H1 (cell line): ENCODE data around the gene DNAH12. TPM values are rescaled to one million over a fixed set of nuclear protein-coding genes. Genes with fewer than 3 reads are reported as not detected.

Experiments used
- CTCF ChIA-PET: fragments of 300-600 bp; sonication (Branson Sonifier 250); formaldehyde crosslinking; loops from one replicate; lab custom pipeline; 2021; ENCODE audit not compliant: partially characterized antibody; lab: Charles Lee
- POLR2A ChIA-PET: fragments of 300-600 bp; sonication (Branson Sonifier 250); formaldehyde crosslinking; loops from one replicate; lab custom pipeline; 2021; ENCODE audit warnings: inconsistent platforms; ENCODE audit not compliant: partially characterized antibody; lab: Charles Lee
- DNase-seq, 2 experiments: peaks; one replicate each; pipeline versions ENCODE4 v3.0.0 to v3.0.0-alpha.2; 2010 to 2022; ENCODE audit warnings: low spot score in 2 of 2, low read depth in 1 of 2, mixed read lengths in 1 of 2
- FAIRE-seq: peaks from 2 replicates; lab custom pipeline; 2011; peaks lifted over from hg19 to GRCh38; lab: Jason Lieb, UNC
- H2AFZ ChIP-seq: 2 replicates; pipeline ENCODE4 v1.8.1; 2012; ENCODE audit warnings: low read length, inconsistent platforms
- H2AK5ac ChIP-seq: 2 replicates; pipeline ENCODE4 v1.6.1; 2013; ENCODE audit warnings: low read depth, low read length
- H2BK120ac ChIP-seq: replicated peaks from 2 replicates; pipeline ENCODE3; 2013; ENCODE audit warnings: low read depth, low read length, inconsistent platforms
- H2BK12ac ChIP-seq: 2 replicates; pipeline ENCODE4 v1.6.1; 2013; ENCODE audit warnings: low read depth, low read length
- H2BK15ac ChIP-seq: 2 replicates; pipeline ENCODE4 v1.6.1; 2013; ENCODE audit warnings: low read length
- H2BK20ac ChIP-seq: 2 replicates; pipeline ENCODE4 v1.6.1; 2013; ENCODE audit warnings: low read length
- H2BK5ac ChIP-seq: 2 replicates; pipeline ENCODE4 v1.6.1; 2013; ENCODE audit warnings: low read depth, low read length
- H3K14ac ChIP-seq: 2 replicates; pipeline ENCODE4 v1.6.1; 2013; ENCODE audit warnings: inconsistent platforms; ENCODE audit not compliant: insufficient read length
- H3K18ac ChIP-seq: 2 replicates; pipeline ENCODE4 v1.6.1; 2013; ENCODE audit warnings: low read length; ENCODE audit errors: extremely low read depth
- H3K23ac ChIP-seq: 2 replicates; pipeline ENCODE4 v1.6.1; 2013; ENCODE audit warnings: inconsistent platforms; ENCODE audit not compliant: insufficient read length
- H3K23me2 ChIP-seq: 2 replicates; pipeline ENCODE4 v1.6.1; 2013; ENCODE audit warnings: low read depth, low read length
- H3K27ac ChIP-seq: 2 replicates; pipeline ENCODE4 v1.6.1; 2011; ENCODE audit warnings: low read depth, low read length, inconsistent platforms
- H3K27me3 ChIP-seq, 4 experiments: replicated peaks in 1 of 4; 1 replicate in 1 of 4; 2 replicates in 3 of 4; pipeline versions ENCODE4 v1.6.1 to v1.8.1; 2011 to 2013; ENCODE audit warnings: low read length in 3 of 4, mild to moderate bottlenecking in 3 of 4, inconsistent platforms in 2 of 4, mixed read lengths in 2 of 4, moderate library complexity in 1 of 4; ENCODE audit not compliant: control insufficient read depth in 3 of 4, insufficient read depth in 3 of 4; ENCODE audit errors: extremely low read depth in 1 of 4
- H3K36me3 ChIP-seq, 4 experiments: 2 replicates each; pipeline versions ENCODE4 v1.6.1 to v1.8.1; 2011 to 2013; ENCODE audit warnings: mild to moderate bottlenecking in 4 of 4, low read length in 3 of 4, moderate library complexity in 2 of 4, control low read depth in 1 of 4, inconsistent platforms in 1 of 4; ENCODE audit not compliant: insufficient read depth in 4 of 4, control insufficient read depth in 2 of 4
- H3K4ac ChIP-seq: replicated peaks from 2 replicates; pipeline ENCODE3; 2013; ENCODE audit warnings: low read length, low read depth, mixed read lengths, inconsistent platforms; ENCODE audit not compliant: insufficient read length
- H3K4me1 ChIP-seq, 4 experiments: replicated peaks in 1 of 4; 1 replicate in 1 of 4; 2 replicates in 3 of 4; pipeline versions ENCODE4 v1.6.1 to v1.8.1; 2011 to 2013; ENCODE audit warnings: low read length in 3 of 4, inconsistent platforms in 2 of 4, mixed read lengths in 1 of 4; ENCODE audit not compliant: insufficient read depth in 4 of 4, control insufficient read depth in 3 of 4
- H3K4me2 ChIP-seq, 2 experiments: 2 replicates each; pipeline versions ENCODE4 v1.6.1 to v1.8.1; 2011 to 2013; ENCODE audit warnings: low read depth in 2 of 2, low read length in 2 of 2, control low read depth in 1 of 2, inconsistent platforms in 1 of 2, mild to moderate bottlenecking in 1 of 2; ENCODE audit not compliant: insufficient read depth in 1 of 2
- H3K4me3 ChIP-seq, 4 experiments: fragments of 200-600, 300-600 bp in 1 of 4; sonication (generic), shearing (Covaris generic), sonication (Bioruptor Twin) in 1 of 4; 2 replicates each; pipeline versions ENCODE4 v1.5.1 to v1.8.1; 2011 to 2016; ENCODE audit warnings: low read length in 4 of 4, low read depth in 3 of 4, control low read depth in 2 of 4, inconsistent platforms in 2 of 4, mild to moderate bottlenecking in 2 of 4, mixed read lengths in 1 of 4, moderate library complexity in 1 of 4; ENCODE audit not compliant: insufficient read depth in 2 of 4; ENCODE audit errors: extremely low read depth in 1 of 4
- H3K56ac ChIP-seq: replicated peaks from 2 replicates; pipeline ENCODE3; 2013; ENCODE audit warnings: low read depth, mild to moderate bottlenecking, mixed read lengths, low read length, inconsistent platforms; ENCODE audit not compliant: insufficient read length
- H3K79me1 ChIP-seq: 2 replicates; pipeline ENCODE4 v1.6.1; 2013; ENCODE audit warnings: low read depth, low read length, control low read depth
- H3K79me2 ChIP-seq, 2 experiments: 2 replicates each; pipeline versions ENCODE4 v1.6.1 to v1.8.1; 2012 to 2013; ENCODE audit warnings: low read length in 2 of 2, mild to moderate bottlenecking in 2 of 2, inconsistent platforms in 1 of 2; ENCODE audit not compliant: insufficient read depth in 2 of 2, control insufficient read depth in 1 of 2
- H3K9ac ChIP-seq, 4 experiments: replicated peaks in 1 of 4; 1 replicate in 1 of 4; 2 replicates in 3 of 4; pipeline versions ENCODE4 v1.6.1 to v1.8.1; 2011 to 2013; ENCODE audit warnings: low read depth in 3 of 4, low read length in 3 of 4, control low read depth in 2 of 4, mild to moderate bottlenecking in 2 of 4, moderate library complexity in 2 of 4, inconsistent platforms in 1 of 4; ENCODE audit errors: extremely low read depth in 1 of 4
- H3K9me3 ChIP-seq, 2 experiments: 2 replicates each; pipeline versions ENCODE4 v1.6.1 to v1.8.1; 2012 to 2013; ENCODE audit warnings: mild to moderate bottlenecking in 2 of 2, moderate library complexity in 2 of 2, control low read depth in 1 of 2, inconsistent platforms in 1 of 2, low read depth in 1 of 2, low read length in 1 of 2, mixed read lengths in 1 of 2; ENCODE audit not compliant: insufficient read depth in 2 of 2
- H4K20me1 ChIP-seq, 2 experiments: replicated peaks in 1 of 2; 2 replicates each; pipeline versions ENCODE3 to v1.8.1; 2011 to 2013; ENCODE audit warnings: inconsistent platforms in 2 of 2, low read length in 2 of 2, mild to moderate bottlenecking in 1 of 2; ENCODE audit not compliant: insufficient read depth in 2 of 2, control insufficient read depth in 1 of 2
- H4K5ac ChIP-seq: 2 replicates; pipeline ENCODE4 v1.6.1; 2013; ENCODE audit warnings: low read length, low read depth, mixed read lengths, inconsistent platforms; ENCODE audit not compliant: insufficient read length
- H4K8ac ChIP-seq: 2 replicates; pipeline ENCODE4 v1.8.0; 2013; ENCODE audit warnings: mild to moderate bottlenecking, moderate library complexity, low read length, inconsistent platforms; ENCODE audit not compliant: insufficient read depth; ENCODE audit errors: extremely low read depth
- H4K91ac ChIP-seq: replicated peaks from 2 replicates; pipeline ENCODE3; 2013; ENCODE audit warnings: low read length, mixed read lengths, inconsistent platforms; ENCODE audit not compliant: insufficient read length
- ASH2L ChIP-seq: fragments of 200-600, 300-600 bp; sonication (generic); IDR thresholded peaks from one replicate; pipeline ENCODE4 v1.7.1; 2017; ENCODE audit warnings: low read length
- EP300 ChIP-seq, 2 experiments: IDR thresholded peaks; 1 replicate in 1 of 2; 2 replicates in 1 of 2; pipeline ENCODE4 v1.6.1; 2011 to 2012; ENCODE audit warnings: low read depth in 2 of 2, low read length in 2 of 2, mild to moderate bottlenecking in 2 of 2, borderline replicate concordance in 1 of 2, inconsistent platforms in 1 of 2, moderate library complexity in 1 of 2
- JUN ChIP-seq: IDR thresholded peaks from 2 replicates; pipeline ENCODE4 v1.6.1; 2011; ENCODE audit warnings: low read depth, mild to moderate bottlenecking, improper control_type of control experiment, low read length
- POLR2A ChIP-seq, 2 experiments: IDR thresholded peaks; 1 replicate in 1 of 2; 2 replicates in 1 of 2; pipeline ENCODE4 v1.6.1; 2011; ENCODE audit warnings: low read depth in 2 of 2, low read length in 2 of 2, mild to moderate bottlenecking in 2 of 2; ENCODE audit errors: control extremely low read depth in 1 of 2
- RFX5 ChIP-seq: IDR thresholded peaks from 2 replicates; pipeline ENCODE4 v1.6.1; 2011; ENCODE audit warnings: low read depth, low read length, improper control_type of control experiment, borderline replicate concordance
- TAF1 ChIP-seq: IDR thresholded peaks from 2 replicates; pipeline ENCODE4 v1.6.1; 2011; ENCODE audit warnings: mild to moderate bottlenecking, low read depth, low read length
- WGBS, 2 experiments: shearing (Covaris generic) in 1 of 2; methylation state at CpG; one replicate each; pipeline versions ENCODE4 v1.1.6 to v1.1.7; 2013 to 2015; ENCODE audit warnings: low lambda C conversion rate in 2 of 2, mixed read lengths in 2 of 2, inconsistent platforms in 1 of 2, low coverage in 1 of 2, missing lambda C conversion rate in 1 of 2; ENCODE audit not compliant: insufficient replicate concordance in 2 of 2, insufficient coverage in 1 of 2, insufficient read length in 1 of 2; ENCODE audit errors: extremely low coverage in 1 of 2, missing lambda C conversion rate in 1 of 2; 5-methylcytosine and 5-hydroxymethylcytosine counted together
- polyA plus RNA-seq, 7 experiments: library from polyadenylated mRNA; depleted of rRNA in 3 of 7; stranded (reverse) in 5 of 7; unstranded in 2 of 7; fragments of >200 nt in 5 of 7; fragments of 200-250 nt in 2 of 7; gene quantifications; 1 replicate in 5 of 7; 2 replicates in 1 of 7; 4 replicates in 1 of 7; pipeline versions ENCODE4 v1.2.1 to v1.2.3, GENCODE V29; 2011 to 2013; ENCODE audit warnings: missing spikeins in 2 of 7, mixed read lengths in 2 of 7
- total RNA-seq: library from RNA; stranded (reverse); fragmentation: NEBNext Ultra II Directional; extraction: Animal tissue kit (Norgen Biotek cat#: 25700); gene quantifications from 2 replicates; pipeline ENCODE4 v1.2.1, GENCODE V29; 2021

The DNAH12 gene
- total and polyA plus RNA-seq, 2 of the 8 experiments (the other 6 are each of a cell fraction or from before 2014, with no cell fraction given) = not detected

- H2BK15ac ChIP-seq = no peak overlapping the region
- DNase-seq (no peak), FAIRE-seq (no peak)
- H2BK5ac ChIP-seq = no peak overlapping the region
- H3K4me3 ChIP-seq = no peak overlapping the region
- H3K23me2 ChIP-seq = no peaks in the 10 kb centered on the region
- no peak overlapping the region for H3K23ac ChIP-seq
- no peaks in the 10 kb centered on the region for H3K27me3 ChIP-seq
- no peaks in the 10 kb centered on the region; a peak in 1 of 8 replicates for H3K36me3 ChIP-seq
- WGBS, 2 experiments = 88% methylated on average over 6 of the region's 6 CpGs; no CpG with 5 or more reads in 1 of the 2 experiments
- no peak overlapping the region for H2BK120ac ChIP-seq
- peaks cover 0 to 8% of the 10 kb centered on the region in 2 experiments; a peak in 2 of 4 replicates for H3K9me3 ChIP-seq
- H3K27ac ChIP-seq = no peak overlapping the region
- CTCF ChIA-PET = interaction anchor here (0.5 to 1.0 kb wide), 2 partner anchors 30 to 50 kb away, joined by 3 read pairs; no protein-coding TSS in a partner anchor
- no peak overlapping the region for H2BK12ac ChIP-seq
- no peak overlapping the region for H3K4ac ChIP-seq
- H3K18ac ChIP-seq = no peak overlapping the region
- no peak overlapping the region for H3K4me2 ChIP-seq
- no peak overlapping the region for H3K9ac ChIP-seq
- no peak for TF ChIP-seq POLR2A (IDR thresholded peaks at IDR 0.05; ENCODE audit: control extremely low read depth in 1 of 2, low read depth in 2 of 2, low read length in 2 of 2)
- TF ChIP-seq EP300 (IDR thresholded peaks at IDR 0.05; ENCODE audit: borderline replicate concordance in 1 of 2, low read depth in 2 of 2, low read length in 2 of 2) = no peak
- no peak for TF ChIP-seq ASH2L
- TF ChIP-seq RFX5 = no peak
- no peak for TF ChIP-seq JUN
- no peak for TF ChIP-seq TAF1
- no peak overlapping the region for H3K56ac ChIP-seq
- H3K79me2 ChIP-seq = no peaks in the 10 kb centered on the region
- no peak overlapping the region for H4K5ac ChIP-seq
- H2AK5ac ChIP-seq = no peak overlapping the region
- H3K4me1 ChIP-seq = no peaks in the 10 kb centered on the region
- H4K91ac ChIP-seq = no peak overlapping the region
- POLR2A ChIA-PET = no interaction called here
- peak overlapping the region; percentile 39; the same call in 1 of the 2 replicates for H4K8ac ChIP-seq
- no peaks in the 10 kb centered on the region for H4K20me1 ChIP-seq
- no peak overlapping the region for H3K14ac ChIP-seq
- no peaks in the 10 kb centered on the region for H3K79me1 ChIP-seq
- H2BK20ac ChIP-seq = no peak overlapping the region
- peak overlapping the region; percentile 18; the same call in 1 of the 2 replicates for H2AFZ ChIP-seq
Measured at GRCh38 chr3:57283334-57283733, 260.8 kb downstream of the DNAH12 start.
